ENCODE measurements around the gene REPIN1. TPM values are rescaled to one million over a fixed set of nuclear protein-coding genes. Genes with fewer than 3 reads are reported as not detected.

The REPIN1 gene
- total and polyA plus RNA-seq, 4 donors: 17.1 to 118 (median 55.1) TPM

DNA sequence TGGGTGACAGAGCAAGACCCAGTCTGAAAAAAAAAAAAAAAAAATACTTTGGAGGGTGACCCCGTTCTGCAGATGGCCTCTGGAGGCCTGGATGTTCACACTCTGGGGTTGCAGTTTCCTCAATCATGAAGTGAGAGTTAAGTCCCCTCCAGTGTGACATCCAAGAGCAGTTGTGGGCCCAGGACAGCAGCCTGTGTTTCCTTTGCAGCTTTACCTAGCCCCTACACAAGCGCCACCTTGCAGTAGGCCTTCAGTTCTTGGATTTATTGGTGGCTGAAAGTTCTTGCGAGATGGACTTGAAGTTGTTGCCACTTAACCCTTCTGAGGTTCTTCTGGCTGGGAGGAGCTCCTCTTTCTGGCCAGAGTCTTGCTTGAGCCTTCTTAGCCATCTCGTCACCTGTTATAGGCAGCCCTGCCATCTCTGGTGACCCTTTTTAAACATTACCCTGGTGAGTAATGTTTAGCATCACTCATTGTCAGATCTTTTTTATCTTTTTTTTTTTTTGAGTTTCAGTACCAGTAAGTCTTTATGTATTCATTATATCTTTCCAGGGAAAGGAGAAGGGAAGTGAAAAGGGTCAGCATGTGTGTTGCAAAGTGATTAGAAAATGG is 41.9 kb upstream of the REPIN1 start:
- no peak overlapping the region for H3K4me3 ChIP-seq (ENCODE audit: low read depth in 1 of 3, low read length in 3 of 3)

DNA sequence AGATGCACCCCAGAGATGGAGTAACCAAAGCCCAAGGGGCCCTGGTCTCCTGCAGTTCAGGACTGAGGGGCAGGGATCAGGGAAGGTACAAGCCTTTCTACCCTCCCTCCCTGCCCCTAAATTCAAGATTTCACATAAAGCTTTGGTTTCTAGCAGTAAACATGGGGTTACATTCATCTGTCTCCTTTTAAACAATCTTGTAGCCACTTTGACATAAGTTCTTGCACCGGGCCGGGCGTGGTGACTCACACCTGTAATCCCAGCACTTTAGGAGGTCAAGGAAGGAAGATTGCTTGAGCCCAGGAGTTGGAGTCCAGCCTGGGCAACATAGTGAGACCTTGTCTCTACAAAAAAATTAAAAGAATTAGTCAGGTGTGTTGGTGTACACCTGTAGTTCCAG is 41.3 kb upstream of the REPIN1 start:
- DNase-seq (ENCODE audit: low spot score): no peak
- Histone ChIP-seq H3K27me3 (ENCODE audit: control insufficient read depth in 4 of 4, insufficient read depth in 4 of 4, low read length in 3 of 4) (no peaks in the 10 kb centered on the region), H3K4me3 (ENCODE audit: low read depth in 1 of 3, low read length in 3 of 3) (no peak overlapping the region), H3K9me3 (ENCODE audit: control insufficient read depth in 4 of 4, low read length in 3 of 4) (no peaks in the 10 kb centered on the region), H3K4me1 (ENCODE audit: control insufficient read depth in 4 of 4, insufficient read depth in 4 of 4, low read length in 3 of 4) (peaks cover 0 to 22% (median 13%) of the 10 kb centered on the region in 4 donors), H3K36me3 (ENCODE audit: control insufficient read depth in 4 of 4, insufficient read depth in 3 of 4, low read depth in 1 of 4, low read length in 3 of 4) (peaks cover 2 to 33% (median 16%) of the 10 kb centered on the region in 4 donors), H3K27ac (ENCODE audit: low read depth in 1 of 2, low read length in 2 of 2) (no peak overlapping the region), H3K9ac (ENCODE audit: low read depth in 1 of 2, low read length in 2 of 2) (no peak overlapping the region)
- no peak for TF ChIP-seq FOXA2 (IDR thresholded peaks at IDR 0.05)
- TF ChIP-seq RXRA (IDR thresholded peaks at IDR 0.05): no peak
- no peak for TF ChIP-seq HNF4A (conservative IDR thresholded peaks at IDR 0.05)
- TF ChIP-seq TAF1 (conservative IDR thresholded peaks at IDR 0.05): no peak
- TF ChIP-seq HNF4G (IDR thresholded peaks at IDR 0.05): no peak
- TF ChIP-seq, protein P1, sequence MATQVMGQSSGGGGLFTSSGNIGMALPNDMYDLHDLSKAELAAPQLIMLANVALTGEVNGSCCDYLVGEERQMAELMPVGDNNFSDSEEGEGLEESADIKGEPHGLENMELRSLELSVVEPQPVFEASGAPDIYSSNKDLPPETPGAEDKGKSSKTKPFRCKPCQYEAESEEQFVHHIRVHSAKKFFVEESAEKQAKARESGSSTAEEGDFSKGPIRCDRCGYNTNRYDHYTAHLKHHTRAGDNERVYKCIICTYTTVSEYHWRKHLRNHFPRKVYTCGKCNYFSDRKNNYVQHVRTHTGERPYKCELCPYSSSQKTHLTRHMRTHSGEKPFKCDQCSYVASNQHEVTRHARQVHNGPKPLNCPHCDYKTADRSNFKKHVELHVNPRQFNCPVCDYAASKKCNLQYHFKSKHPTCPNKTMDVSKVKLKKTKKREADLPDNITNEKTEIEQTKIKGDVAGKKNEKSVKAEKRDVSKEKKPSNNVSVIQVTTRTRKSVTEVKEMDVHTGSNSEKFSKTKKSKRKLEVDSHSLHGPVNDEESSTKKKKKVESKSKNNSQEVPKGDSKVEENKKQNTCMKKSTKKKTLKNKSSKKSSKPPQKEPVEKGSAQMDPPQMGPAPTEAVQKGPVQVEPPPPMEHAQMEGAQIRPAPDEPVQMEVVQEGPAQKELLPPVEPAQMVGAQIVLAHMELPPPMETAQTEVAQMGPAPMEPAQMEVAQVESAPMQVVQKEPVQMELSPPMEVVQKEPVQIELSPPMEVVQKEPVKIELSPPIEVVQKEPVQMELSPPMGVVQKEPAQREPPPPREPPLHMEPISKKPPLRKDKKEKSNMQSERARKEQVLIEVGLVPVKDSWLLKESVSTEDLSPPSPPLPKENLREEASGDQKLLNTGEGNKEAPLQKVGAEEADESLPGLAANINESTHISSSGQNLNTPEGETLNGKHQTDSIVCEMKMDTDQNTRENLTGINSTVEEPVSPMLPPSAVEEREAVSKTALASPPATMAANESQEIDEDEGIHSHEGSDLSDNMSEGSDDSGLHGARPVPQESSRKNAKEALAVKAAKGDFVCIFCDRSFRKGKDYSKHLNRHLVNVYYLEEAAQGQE (IDR thresholded peaks at IDR 0.05): no peak
- TF ChIP-seq, protein P2, sequence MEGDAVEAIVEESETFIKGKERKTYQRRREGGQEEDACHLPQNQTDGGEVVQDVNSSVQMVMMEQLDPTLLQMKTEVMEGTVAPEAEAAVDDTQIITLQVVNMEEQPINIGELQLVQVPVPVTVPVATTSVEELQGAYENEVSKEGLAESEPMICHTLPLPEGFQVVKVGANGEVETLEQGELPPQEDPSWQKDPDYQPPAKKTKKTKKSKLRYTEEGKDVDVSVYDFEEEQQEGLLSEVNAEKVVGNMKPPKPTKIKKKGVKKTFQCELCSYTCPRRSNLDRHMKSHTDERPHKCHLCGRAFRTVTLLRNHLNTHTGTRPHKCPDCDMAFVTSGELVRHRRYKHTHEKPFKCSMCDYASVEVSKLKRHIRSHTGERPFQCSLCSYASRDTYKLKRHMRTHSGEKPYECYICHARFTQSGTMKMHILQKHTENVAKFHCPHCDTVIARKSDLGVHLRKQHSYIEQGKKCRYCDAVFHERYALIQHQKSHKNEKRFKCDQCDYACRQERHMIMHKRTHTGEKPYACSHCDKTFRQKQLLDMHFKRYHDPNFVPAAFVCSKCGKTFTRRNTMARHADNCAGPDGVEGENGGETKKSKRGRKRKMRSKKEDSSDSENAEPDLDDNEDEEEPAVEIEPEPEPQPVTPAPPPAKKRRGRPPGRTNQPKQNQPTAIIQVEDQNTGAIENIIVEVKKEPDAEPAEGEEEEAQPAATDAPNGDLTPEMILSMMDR (IDR thresholded peaks at IDR 0.05; ENCODE audit: low read depth, low read length, missing input control): no peak
- no peak for TF ChIP-seq SP1 (IDR thresholded peaks at IDR 0.05)
- TF ChIP-seq, protein P3, sequence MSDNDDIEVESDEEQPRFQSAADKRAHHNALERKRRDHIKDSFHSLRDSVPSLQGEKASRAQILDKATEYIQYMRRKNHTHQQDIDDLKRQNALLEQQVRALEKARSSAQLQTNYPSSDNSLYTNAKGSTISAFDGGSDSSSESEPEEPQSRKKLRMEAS (IDR thresholded peaks at IDR 0.05): no peak
- no peak for TF ChIP-seq FOXA1 (IDR thresholded peaks at IDR 0.05)
- no peak for TF ChIP-seq EGR1 (IDR thresholded peaks at IDR 0.05; ENCODE audit: low read depth in 2 of 2)
- TF ChIP-seq JUND (IDR thresholded peaks at IDR 0.05): no peak
- TF ChIP-seq, protein P4, sequence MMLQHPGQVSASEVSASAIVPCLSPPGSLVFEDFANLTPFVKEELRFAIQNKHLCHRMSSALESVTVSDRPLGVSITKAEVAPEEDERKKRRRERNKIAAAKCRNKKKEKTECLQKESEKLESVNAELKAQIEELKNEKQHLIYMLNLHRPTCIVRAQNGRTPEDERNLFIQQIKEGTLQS (IDR thresholded peaks at IDR 0.05): no peak
- TF ChIP-seq, protein P5, sequence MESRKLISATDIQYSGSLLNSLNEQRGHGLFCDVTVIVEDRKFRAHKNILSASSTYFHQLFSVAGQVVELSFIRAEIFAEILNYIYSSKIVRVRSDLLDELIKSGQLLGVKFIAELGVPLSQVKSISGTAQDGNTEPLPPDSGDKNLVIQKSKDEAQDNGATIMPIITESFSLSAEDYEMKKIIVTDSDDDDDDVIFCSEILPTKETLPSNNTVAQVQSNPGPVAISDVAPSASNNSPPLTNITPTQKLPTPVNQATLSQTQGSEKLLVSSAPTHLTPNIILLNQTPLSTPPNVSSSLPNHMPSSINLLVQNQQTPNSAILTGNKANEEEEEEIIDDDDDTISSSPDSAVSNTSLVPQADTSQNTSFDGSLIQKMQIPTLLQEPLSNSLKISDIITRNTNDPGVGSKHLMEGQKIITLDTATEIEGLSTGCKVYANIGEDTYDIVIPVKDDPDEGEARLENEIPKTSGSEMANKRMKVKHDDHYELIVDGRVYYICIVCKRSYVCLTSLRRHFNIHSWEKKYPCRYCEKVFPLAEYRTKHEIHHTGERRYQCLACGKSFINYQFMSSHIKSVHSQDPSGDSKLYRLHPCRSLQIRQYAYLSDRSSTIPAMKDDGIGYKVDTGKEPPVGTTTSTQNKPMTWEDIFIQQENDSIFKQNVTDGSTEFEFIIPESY (IDR thresholded peaks at IDR 0.05): no peak
- TF ChIP-seq GABPA (IDR thresholded peaks at IDR 0.05 in 1 of 2, conservative IDR thresholded peaks at IDR 0.05 in 1 of 2): no peak
- no peak for TF ChIP-seq YY1 (IDR thresholded peaks at IDR 0.05)
- TF ChIP-seq NR2F2 (IDR thresholded peaks at IDR 0.05): no peak
- no peak for TF ChIP-seq RAD21 (IDR thresholded peaks at IDR 0.05)
- WGBS: 96% methylated on average over 3 of the region's 3 CpGs

More for the DNA sequence above, 41.9 kb upstream of the REPIN1 start:
- Histone ChIP-seq H3K9me3 (ENCODE audit: control insufficient read depth in 4 of 4, low read length in 3 of 4) (no peaks in the 10 kb centered on the region), H3K27ac (ENCODE audit: low read depth in 1 of 2, low read length in 2 of 2) (no peak overlapping the region), H3K27me3 (ENCODE audit: control insufficient read depth in 4 of 4, insufficient read depth in 4 of 4, low read length in 3 of 4) (no peaks in the 10 kb centered on the region), H3K4me1 (ENCODE audit: control insufficient read depth in 4 of 4, insufficient read depth in 4 of 4, low read length in 3 of 4) (peaks cover 1 to 27% (median 17%) of the 10 kb centered on the region in 4 donors), H3K9ac (ENCODE audit: low read depth in 1 of 2, low read length in 2 of 2) (no peak overlapping the region), H3K36me3 (ENCODE audit: control insufficient read depth in 4 of 4, insufficient read depth in 3 of 4, low read depth in 1 of 4, low read length in 3 of 4) (peaks cover 2 to 33% (median 16%) of the 10 kb centered on the region in 4 donors)
- DNase-seq (ENCODE audit: low spot score): no peak
- TF ChIP-seq JUND (IDR thresholded peaks at IDR 0.05): no peak
- TF ChIP-seq, protein P4 (IDR thresholded peaks at IDR 0.05): no peak
- TF ChIP-seq EGR1 (IDR thresholded peaks at IDR 0.05; ENCODE audit: low read depth in 2 of 2): no peak
- TF ChIP-seq RXRA (IDR thresholded peaks at IDR 0.05): no peak
- no peak for TF ChIP-seq HNF4A (conservative IDR thresholded peaks at IDR 0.05)
- 92% methylated on average over 4 of the region's 4 CpGs for WGBS
